ENCODE results near the gene B9D2. TPM values are rescaled to one million over a fixed set of nuclear protein-coding genes. Genes with fewer than 3 reads are reported as not detected.

B9D2 gene
- polyA plus RNA-seq, 1 donor: 7.3 TPM

DNA sequence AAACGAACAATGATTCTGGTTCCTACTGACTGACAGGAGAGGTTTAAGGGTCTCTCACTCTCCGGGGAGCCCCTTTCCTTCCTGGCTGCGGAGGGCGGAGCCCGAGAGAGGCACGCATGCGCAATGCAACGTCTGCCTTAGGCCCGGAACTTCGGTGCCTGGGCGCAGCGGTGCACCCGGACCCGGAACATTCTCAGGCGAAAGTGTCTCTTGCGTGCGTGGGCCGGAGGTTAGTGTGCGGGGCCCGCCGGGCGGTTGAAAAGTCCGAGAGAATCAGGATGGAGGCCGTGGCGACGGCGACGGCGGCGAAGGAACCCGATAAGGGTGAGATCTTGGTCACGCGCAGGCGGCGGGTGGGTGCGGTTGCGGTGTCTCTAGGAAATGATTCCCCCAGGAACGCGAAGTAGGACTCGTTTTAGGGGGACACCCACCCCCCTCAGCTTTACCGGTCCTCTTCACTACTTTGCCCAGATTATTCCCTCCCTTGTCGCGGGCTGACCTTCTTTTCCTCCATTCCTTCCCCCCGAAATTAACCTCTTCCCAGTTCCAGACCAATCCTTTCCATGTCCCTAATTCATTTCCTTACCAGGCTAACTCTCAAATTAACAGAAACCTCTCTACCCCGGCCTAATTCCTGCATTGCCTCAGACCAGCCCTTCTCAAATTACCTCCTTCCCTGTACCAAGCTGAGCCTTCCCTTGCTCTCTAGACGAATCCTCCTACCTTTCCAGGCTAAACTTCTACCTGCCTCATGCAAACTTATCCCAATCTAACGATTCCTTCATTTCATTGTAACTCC lies 53.7 kb downstream of the B9D2 start, which contains the start of gene CCDC97:
Gene CCDC97, plus strand, starts transcription at position 140 of the 799 bp plus-strand sequence. Its CDS starts 139 bp downstream, at position 279.
- DNase-seq: peak; percentile 90

DNA sequence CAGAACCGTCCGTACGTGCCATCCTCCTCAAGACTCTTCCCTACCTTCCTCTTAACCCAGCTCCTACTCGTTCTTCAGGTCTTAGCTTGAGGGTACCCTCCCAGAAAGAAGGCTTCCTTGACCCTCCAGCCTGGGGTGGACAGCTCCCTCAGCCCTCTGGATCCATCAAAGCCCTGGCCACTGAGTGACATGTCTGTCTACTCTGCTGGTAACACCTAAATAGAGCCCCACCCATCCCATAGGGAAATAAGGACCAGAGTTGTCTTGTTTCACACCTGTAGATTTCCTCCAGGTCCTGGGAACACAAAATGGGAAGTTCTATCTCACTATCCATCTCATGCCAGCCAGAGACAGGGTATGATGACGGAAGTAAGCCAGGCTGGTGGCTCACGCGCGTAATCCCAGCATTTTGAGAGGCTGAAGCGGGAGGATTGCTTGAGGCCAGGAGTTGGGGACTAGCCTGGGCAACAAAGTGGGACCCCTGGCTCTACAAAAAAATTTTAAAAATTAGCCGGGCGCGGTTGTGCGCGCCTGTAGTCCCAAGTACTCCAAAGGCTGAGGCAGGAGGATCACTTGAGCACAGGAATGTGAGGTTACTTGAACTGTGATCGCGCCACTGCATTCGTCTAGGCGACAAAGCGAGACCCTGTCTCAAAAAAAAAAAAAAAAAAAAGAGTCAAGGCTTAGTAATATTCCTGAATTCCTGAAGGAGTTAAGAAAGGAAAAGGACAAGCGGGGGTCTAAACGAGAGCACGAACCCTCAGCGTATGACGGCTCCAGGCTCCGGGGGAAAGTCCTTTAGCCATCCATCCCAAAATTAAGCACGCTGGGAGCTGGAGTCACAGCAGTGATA lies 54.5 kb downstream of the B9D2 start:
- no peak for DNase-seq

DNA sequence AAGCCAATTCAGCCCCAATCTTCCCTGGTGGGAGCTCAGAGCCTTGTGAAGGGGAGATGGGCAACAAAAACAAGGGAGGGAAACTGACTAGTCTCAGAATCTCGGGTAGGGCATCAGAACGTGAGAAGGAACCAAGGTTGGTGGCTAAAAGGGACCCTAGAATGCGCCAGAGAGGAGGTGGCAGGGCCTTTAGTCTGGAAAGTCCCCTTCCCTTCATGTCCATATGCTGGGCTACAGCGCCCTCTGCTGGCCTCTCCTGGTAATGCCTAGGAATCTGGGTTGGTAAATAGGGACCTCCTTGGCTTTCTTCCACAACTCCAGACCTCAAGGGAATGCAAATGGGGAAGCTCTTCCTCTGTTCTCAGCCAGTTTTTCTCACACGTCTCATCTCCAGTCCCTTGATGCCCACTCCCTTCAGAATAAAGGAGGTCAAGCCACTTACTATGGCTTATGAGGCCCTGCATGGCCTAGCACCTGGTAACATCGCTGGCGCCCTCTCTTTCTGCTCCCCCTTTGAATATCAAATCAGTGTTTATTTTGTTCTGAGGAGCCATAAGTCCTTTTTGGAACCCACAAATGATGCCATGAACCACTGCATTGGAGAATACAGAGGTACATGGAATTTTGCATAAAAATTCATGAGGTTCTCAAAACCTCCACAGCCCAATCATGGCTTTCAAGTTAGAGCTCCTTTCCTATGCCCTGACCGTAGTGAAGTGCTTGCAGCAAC lies 55.3 kb downstream of the B9D2 start:
- peak; percentile 92 for DNase-seq

DNA sequence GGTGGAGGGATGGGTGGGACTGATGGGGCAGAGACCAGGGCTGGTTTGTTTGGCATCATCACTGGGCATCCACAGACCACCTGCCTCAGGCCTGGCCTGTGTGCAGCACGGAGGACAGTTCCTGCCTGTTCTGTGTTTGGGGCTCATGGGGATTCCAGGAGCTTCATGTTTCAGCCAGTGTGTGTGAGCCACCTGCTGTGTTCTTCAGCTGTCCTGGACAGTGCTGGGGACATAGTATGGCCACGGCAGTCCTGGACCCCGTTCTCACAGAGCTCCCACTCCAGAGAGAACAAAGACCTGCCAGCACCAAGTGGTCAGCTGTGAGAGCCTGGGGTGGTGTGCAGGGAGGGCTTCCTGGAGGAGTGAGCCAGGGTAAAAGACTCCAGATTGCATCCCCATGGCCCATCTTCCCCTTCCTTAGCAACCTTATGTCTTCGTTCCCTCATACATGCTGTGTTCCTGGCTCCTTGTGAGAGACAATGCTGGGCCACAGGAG lies 55.9 kb downstream of the B9D2 start:
- DNase-seq: no peak

DNA sequence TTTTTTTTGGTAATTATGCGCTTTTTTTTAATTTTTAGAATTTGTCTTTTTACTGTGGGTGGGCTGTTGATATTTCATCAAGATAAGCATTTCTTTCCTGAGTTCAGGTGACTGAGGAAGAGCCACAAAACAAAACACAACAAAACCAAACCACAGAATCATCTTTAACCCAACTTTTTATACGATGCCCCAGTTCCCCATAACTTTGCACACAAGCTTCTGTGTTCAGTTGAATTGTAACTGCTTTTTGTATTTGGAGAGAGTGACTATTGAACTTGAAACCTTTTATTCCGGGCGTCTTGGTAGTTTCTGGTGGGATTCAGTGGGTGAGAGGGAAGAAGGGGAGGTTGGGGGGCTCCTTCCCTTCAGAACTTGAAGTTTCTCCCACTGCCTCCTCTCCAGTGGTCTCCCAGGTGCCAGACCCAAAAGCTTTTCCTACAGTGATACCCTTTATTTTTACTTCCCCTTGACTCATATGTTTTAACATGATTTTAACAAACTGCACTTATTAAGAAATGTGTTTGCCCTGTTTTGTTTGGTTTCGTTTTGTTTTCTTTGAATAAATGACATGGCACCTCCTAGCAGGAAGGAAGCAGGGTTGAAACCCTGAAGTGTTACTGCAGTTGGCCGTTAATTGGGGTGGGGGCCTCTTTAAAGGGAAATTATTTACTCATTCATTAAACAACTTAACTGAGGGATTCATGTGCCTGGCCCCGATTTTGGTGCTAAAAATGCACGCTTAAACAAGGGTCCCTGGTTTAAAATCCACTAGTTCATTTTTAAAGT lies 56.7 kb downstream of the B9D2 start:
- DNase-seq: no peak

DNA sequence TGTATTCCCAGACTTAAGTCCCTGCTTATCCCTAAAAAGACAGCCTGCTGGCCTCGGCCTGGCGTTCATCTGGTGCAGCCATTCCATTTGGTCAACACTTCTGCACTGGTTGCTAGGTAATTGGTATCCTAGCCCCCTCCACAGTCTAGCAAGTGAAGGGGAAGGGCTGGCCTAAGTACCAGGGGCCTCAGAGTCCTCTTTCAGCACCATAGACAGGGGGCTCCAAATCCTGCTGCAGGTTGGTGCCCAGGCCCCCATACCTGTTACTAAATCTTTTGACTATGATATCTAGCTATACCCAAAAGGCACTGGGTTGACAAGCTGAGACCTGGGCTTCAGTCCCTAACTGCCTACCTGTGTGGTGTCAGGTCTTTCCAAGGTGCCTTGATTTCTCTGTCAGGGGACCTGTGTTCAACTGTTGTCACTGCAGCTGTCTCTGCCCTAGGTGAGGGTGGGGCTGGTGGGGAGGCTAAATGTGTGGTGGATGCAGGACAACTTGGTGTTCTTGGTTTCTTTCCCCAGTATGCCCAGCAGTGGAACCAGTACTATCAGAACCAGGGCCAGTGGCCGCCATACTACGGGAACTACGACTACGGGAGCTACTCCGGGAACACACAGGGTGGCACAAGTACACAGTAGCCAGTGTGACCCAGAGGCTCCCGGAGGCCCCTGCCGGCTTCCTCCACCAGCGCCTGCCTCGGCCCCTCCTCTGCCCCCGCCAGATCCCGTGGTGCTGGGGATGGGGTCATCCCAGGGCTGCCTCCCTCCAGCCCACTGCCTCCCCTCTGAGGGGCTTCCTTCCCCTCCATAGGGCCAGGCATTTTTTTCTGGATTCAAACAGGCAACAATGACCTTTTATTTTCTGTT lies 57.8 kb downstream of the B9D2 start:
- DNase-seq: no peak

DNA sequence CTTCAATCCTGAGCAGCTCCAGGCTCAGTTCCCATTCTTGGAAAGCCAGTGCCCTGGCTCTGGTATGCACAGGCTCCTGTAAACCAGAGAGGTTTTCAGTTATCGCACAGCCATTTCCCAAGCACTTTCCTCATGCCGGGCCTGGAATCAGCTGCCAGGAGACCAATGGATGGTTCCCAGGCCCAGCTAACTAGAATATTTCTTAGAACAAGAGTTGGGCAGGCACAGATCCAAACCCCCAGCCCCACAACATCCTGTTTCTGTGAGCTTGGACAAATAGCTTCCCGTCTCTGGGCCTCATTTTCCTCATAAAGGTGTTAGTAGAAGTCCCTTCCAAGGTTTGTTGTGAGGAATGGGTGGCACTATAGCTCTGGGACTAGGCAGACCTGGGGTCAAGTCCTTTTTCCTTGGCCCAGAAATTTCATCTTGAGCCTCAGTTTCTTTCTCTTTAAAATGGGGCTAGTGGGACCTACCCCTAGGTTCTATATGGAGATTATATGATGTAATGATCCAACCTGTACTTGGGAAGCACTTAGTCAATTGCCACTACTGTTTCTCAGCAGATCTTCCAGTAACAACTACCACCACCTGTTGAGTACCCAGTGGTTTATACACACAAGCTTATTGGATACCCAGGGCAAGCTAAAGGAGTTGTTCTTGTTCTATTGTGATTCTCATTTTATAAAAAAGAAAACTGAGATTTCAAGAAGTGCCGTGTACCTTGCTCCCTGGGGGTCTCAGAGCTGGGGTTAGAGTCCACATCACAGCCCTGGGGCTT lies 59.1 kb downstream of the B9D2 start:
- no peak for DNase-seq

Other genes starting within 250 kb of the B9D2 start
- gene CYP2F1, start 249.7 kb downstream of the B9D2 start, polyA plus RNA-seq (ENCODE audit: insufficient read length): 0.28 TPM
- 0.52 TPM for gene CYP2S1, start 170.9 kb downstream of the B9D2 start, polyA plus RNA-seq (ENCODE audit: insufficient read length)
- 35.4 TPM for gene AXL, start 144.9 kb downstream of the B9D2 start, polyA plus RNA-seq (ENCODE audit: insufficient read length)
- 214 TPM for gene HNRNPUL1, start 99.8 kb downstream of the B9D2 start, polyA plus RNA-seq (ENCODE audit: insufficient read length)
- 31.0 TPM for gene CCDC97, start 54.0 kb downstream of the B9D2 start, polyA plus RNA-seq (ENCODE audit: insufficient read length)
- gene TGFB1, start 10.2 kb downstream of the B9D2 start, polyA plus RNA-seq (ENCODE audit: insufficient read length): 30.8 TPM
- gene TMEM91, start 12.4 kb upstream of the B9D2 start, polyA plus RNA-seq (ENCODE audit: insufficient read length): 19.5 TPM
- 13.9 TPM for gene EXOSC5, start 33.2 kb upstream of the B9D2 start, polyA plus RNA-seq (ENCODE audit: insufficient read length)
- 31.1 TPM for gene BCKDHA, start 33.7 kb upstream of the B9D2 start, polyA plus RNA-seq (ENCODE audit: insufficient read length)
- gene B3GNT8, start 63.2 kb upstream of the B9D2 start, polyA plus RNA-seq (ENCODE audit: insufficient read length): 3.0 TPM
- 55.7 TPM for gene DMAC2, start 75.8 kb upstream of the B9D2 start, polyA plus RNA-seq (ENCODE audit: insufficient read length)
- 6.3 TPM for gene ERICH4, start 79.0 kb upstream of the B9D2 start, polyA plus RNA-seq (ENCODE audit: insufficient read length)
- gene CEACAM21, start 212.0 kb upstream of the B9D2 start, polyA plus RNA-seq (ENCODE audit: insufficient read length): 1.7 TPM

All from left kidney (tissue), 2 donors.